Fibroblast of skin of back (primary cell): ENCODE measurements around the gene ALDH3A1.

ENCODE experiments used
- DNase-seq: peaks from one replicate; pipeline ENCODE4 v3.0.0-alpha.2; 2013

Gene ALDH3A1

GRCh38 chr17:19740933-19741332 is 7.2 kb downstream of the ALDH3A1 start:
- DNase-seq = no peak

DNA sequence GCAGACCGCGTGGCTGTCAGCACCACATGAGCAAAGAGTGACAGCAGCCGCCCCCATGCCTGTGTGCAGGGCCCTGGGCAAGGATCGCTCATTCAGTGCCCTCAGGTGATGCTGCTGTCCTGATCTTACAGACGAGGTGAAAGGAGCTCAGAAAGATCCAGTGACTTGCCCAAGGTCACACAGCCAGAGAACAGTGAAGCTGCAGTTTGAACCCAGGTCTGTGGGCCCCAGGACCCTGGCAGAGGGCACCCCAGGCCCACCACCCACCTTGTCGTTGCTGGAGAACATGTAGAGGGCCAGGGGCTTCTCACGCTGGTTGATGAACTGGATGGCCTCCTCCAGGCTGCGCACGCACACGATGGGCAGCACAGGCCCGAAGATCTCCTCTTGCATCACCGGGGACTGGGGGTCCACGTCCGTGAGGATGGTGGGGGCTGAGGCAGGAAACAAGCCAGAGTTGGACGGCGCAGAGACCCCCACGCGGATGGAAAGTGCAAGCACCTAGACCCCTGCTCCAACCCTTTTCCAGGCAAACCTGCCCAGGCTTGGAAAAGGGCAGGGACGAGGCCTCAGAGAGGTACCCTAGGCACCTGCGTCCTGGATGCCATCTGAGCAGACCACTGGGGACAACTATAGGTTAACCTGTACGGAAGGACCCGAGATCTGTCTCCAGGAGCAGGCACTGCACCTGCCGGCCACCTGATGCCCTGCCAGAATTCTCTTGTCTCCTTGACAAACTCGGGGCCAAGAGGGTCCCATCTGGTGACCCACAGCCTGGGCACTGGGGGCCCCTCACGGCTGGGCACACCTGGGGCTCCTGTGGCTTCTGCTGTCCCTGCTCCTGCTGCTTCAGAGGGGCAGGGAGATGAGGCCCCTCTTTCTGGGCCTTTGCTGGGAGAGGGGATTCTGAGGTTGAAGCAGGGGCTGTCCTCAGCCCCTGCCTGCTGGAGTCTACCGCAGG is 8.6 kb downstream of the ALDH3A1 start:
- DNase-seq = no peak

- no peak for DNase-seq
These were observed 9.3 kb downstream of the ALDH3A1 start for GRCh38 chr17:19738757-19739156.

DNA sequence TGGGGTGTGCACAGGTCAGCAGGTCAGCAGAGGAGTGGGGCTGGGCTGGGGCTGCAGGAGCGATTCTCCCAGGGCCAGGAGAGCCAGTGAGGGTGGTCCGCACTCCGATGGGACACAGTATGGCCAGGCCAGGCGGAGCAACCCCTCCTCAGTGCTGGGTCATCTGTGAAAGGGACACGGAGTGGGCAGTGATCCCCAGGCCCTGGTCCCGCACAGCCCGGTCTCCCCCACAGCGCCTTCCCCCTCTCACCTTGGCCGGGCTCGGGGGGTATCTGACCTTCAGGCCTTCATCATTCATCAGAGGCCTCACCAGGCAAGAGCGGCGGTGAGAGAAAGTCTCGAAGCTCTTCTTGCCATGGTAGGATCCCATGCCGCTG is 10.0 kb downstream of the ALDH3A1 start:
- no peak for DNase-seq

GRCh38 chr17:19737305-19738072 is 10.6 kb downstream of the ALDH3A1 start:
- DNase-seq = no peak

DNA sequence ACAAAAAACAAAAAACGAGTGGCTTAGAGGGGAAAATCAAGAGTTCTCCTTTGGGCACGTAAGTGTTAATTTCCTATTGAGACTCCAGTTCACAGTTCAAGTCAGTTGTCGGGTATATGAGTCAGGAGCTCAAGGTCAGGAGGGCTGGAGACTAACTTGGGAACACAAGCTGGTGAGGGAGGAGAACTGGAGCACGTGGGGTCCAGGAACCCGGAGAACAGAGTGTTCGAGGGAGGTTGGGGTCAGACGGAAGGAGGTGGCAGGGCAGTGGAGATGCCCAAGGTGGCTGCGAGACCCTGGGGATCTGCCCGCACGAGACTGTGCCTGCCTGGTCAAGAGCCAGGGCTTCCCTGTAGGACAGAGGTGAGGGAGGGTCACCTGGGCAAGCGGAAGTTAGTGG is 12.0 kb downstream of the ALDH3A1 start:
- DNase-seq = no peak

- DNase-seq = no peak
These were observed 14.1 kb downstream of the ALDH3A1 start for GRCh38 chr17:19733953-19734526.

DNA sequence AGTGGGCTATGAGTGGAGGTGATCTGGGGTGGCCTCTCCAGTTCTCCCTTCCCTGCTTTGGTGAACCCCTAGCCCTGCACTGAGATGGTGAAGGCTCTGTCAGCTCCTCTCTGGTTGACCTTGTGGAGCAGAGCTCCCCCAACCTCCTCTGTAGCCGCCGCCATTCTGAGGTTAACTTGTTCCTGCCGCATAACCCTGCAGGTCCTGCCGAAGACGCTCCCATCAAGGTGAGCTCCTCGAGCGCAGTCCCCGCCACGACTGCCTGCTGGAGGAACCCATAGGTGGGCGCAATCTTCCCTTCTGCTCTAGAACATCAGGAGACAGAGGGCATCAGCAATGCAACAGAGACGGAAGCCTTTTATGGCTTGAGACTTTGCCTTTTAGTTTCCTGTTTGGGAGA is 16.5 kb downstream of the ALDH3A1 start:
- DNase-seq = no peak

DNA sequence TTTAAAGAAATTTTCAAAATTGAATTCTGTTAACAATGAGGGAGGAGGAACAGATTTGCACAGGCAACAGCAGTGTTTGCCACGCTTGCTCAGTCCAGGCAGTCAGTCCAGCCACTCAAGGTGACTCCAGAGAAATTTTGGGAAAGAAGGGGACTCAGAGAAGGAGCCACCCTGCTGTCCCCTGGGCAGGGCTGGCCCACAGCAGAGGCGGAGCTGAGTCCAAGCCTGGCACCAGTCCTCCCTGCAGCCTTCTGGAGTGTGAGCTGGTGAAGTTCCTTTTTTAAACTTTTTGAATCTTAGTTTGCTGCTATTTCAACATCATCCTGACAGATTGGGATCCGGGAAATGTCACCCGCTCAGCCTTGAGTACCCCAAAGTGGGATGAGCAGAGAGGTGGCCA is 17.3 kb downstream of the ALDH3A1 start:
- no peak for DNase-seq

- DNase-seq = no peak
These were observed 18.2 kb downstream of the ALDH3A1 start for GRCh38 chr17:19729900-19730299.

GRCh38 chr17:19728084-19728495 is 20.0 kb downstream of the ALDH3A1 start:
- DNase-seq = peak; percentile 50

- DNase-seq = no peak
These were observed 20.5 kb downstream of the ALDH3A1 start for GRCh38 chr17:19727501-19728078.

DNA sequence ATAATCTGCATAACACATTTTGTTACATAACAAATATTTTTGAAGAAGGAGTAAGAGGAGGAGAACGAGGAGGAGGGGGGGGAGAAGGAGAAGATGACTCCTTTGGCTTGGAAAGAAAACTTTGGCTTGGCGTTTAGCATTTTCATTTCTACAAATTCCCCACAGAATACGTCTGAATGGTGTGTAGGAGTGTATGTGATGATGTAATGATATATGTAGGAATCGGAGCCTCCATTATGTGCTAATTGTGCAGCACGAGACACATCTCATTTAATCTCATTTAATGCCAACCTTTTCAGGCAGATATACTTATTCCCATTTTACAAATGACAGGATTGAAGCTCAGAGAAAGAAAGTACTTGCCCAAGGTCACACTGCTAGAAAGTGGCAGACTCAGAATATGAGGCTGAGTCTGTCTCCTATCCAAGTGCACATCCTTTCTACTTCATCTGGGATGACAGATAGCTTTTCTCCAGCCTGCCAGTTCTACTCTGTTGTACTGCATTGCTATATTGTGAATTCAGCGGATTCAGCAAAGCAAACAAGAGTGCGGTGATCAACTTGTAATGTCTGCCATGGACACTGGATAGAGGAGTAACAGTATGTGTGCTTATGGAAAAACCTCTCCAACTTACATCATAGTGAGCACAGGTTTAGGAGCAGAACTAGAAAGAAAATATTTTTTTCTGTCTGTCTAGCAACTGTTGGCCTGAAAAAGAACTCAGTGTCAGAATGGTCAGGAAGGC is 21.3 kb downstream of the ALDH3A1 start:
- no peak for DNase-seq

DNA sequence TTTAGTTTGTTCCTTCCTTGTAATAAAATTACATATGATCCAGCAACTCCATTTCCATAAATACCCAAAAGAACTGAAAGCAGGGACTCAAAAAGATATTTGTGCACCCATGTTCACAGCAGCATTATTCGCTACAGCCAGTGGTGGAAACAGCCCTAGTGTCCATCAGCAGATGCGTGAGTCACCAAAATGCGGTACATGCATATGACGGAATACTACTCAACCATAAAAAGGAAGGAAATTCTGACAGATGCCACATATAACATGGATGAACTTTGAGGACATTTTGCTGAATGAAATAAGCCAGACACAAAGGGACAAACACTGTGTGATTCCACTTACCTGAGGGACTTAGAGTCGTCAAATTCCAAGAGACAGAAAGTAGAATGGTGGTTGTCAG is 22.6 kb downstream of the ALDH3A1 start:
- no peak for DNase-seq

DNA sequence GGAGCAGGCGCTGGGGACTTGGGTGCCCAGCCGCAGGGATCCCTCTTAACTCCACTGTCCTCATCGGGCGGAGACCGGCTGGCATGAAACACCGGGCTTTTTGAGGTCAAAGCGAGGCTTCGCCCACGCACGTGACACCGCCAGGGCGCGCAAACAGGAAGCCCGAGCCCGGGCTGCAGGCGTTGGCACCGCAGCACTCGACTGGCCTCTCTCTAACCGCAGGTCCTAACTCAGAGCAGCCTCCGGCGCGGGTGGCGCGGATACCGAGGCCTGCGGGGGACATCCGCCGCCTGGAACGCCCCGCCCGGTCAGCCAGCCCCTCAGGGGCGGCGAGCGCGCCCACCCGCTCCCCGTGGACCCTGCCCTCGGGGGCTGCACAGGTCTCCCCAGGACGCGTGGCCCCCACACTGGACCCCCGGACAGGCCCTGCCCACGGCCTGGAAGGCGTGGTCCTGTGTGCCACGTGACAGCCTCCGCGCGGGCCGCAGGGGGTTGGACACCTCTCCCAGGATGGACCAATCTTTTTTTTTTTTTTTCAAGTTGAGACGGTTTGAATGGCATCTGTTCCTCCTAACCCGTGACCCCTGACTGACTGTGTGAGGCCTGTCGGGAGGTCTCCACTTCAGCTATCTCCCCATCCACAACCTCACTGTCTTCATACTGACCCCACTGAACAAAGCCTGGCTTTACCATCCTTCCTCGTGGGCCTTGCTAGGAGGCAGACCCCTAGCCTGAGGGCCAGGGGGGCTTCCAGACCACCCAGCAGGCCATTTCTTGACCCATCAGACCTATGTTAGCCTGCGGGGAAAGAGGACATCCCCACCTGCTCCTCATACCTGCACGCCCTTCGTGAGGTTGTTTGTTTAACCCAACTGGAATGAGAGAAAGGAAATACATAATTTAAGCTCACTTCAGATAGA is 23.3 kb downstream of the ALDH3A1 start:
- DNase-seq = no peak

GRCh38 chr17:19723964-19724363 is 24.1 kb downstream of the ALDH3A1 start:
- DNase-seq = no peak

DNA sequence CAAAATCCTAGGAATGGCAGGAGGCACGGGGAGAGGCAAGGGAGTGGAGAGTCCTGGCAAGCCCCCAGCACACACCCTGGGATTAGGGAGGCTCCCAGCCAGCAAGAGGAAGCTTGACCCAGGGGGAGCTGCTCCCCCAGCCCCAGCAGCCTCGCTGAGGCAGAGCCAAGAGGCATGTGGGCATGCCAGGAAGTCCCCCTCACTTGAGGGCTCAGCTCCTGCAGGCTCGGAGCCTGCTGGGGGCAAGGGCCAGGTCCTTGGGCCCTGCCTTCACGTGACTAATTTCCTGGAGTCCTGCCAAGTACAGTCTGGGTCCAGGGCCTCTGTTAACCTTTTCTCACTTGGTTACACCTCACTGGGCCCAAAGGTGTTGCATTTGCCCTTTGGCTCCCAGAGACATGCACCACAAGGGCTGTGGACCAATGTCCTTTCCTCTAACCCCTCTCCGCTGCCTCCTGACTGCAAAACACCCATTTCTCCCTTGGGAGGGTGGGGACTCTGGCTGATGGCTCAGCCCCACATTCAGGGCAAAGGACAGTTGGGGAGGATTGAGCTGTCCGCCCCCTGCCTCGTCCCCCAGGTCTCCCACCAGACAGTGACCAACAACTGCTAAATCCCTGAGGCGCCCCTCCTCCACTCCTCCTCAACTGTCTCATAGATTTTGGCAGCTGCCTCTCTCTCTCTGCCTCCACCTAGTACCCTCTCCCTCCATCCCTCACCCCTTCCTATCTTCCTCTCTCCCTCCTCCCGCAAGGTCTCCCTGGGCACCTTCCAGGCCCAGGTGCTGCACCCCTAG is 27.3 kb downstream of the ALDH3A1 start:
- DNase-seq = no peak

GRCh38 chr17:19720210-19720475 is 28.0 kb downstream of the ALDH3A1 start:
- DNase-seq = no peak

DNA sequence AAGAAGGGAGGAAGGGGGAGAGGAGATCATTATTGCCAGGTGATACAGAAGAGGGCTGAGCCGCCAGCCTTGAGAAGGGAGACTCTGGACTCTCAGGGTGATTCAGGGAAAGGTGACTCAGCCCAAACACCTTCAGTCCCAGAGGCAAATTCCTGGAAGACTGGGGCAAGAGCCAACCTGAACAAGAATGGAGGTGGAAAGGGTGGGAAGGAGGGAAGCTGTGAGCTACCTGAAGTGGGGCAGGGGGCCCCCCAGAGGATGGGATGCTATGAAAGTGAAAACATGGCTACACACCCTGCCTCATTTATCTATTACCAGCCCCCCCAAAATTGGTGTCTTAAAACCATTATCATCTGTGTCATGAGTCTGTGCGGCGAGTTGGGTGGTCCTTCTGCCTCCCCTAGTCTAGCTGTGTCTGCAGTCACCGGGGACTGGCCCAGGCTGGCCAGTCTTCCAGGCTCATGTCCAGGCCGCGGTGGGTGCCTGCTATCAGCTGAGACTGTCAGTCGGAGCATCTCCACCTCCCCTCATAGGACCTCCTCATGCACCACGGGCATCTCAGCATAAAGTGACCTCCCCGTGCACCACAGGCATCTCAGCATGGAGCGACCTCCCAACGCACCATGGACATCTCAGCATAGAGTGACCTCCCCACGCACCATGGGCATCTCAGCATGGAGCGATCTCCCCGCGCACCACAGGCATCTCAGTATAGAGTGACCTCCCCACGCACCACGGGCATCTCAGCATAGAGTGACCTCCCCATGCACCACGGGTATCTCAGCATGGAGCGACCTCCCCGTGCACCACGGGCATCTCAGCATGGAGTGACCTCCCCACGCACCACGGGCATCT is 28.5 kb downstream of the ALDH3A1 start:
- DNase-seq = no peak
